ACC112 (cell line): Measurements from ENCODE around the gene QKI.

Experiments used
- H2AFZ ChIP-seq: fragments of 200-600 bp; sonication (generic); one replicate; pipeline ENCODE4 v1.6.0; 2017; ENCODE audit warnings: antibody characterized with exemption, low read length; ENCODE audit not compliant: unreplicated experiment
- H3K27ac ChIP-seq: fragments of 200-600 bp; sonication (generic); 2 replicates; pipeline ENCODE4 v1.5.1; 2014; ENCODE audit warnings: low read depth, mild to moderate bottlenecking, antibody characterized with exemption, low read length, moderate library complexity
- H3K27me3 ChIP-seq: fragments of 200-600 bp; sonication (generic); 2 replicates; pipeline ENCODE4 v1.6.1; 2014; ENCODE audit warnings: mild to moderate bottlenecking, antibody characterized with exemption, low read length, moderate library complexity, mixed read lengths; ENCODE audit not compliant: insufficient read depth
- H3K36me3 ChIP-seq: fragments of 200-600 bp; sonication (generic); 2 replicates; pipeline ENCODE4 v1.6.1; 2016; ENCODE audit warnings: mild to moderate bottlenecking, antibody characterized with exemption, low read length, moderate library complexity, mixed read lengths; ENCODE audit not compliant: insufficient read depth
- H3K4me1 ChIP-seq: fragments of 200-600 bp; sonication (generic); one replicate; pipeline ENCODE4 v1.6.1; 2016; ENCODE audit warnings: low read length, mixed read lengths; ENCODE audit not compliant: insufficient read depth, unreplicated experiment, control insufficient read depth
- H3K4me3 ChIP-seq: fragments of 200-600 bp; sonication (generic); 2 replicates; pipeline ENCODE4 v1.5.1; 2014; ENCODE audit warnings: mild to moderate bottlenecking, low read depth, low read length
- H3K79me2 ChIP-seq: fragments of 200-600 bp; sonication (generic); one replicate; pipeline ENCODE4 v1.6.0; 2016; ENCODE audit warnings: low read length; ENCODE audit not compliant: control insufficient read depth, unreplicated experiment, insufficient read depth

QKI gene

GRCh38 chr6:163402616-163403015 lies 11.9 kb upstream of the QKI start:
- H3K36me3 ChIP-seq = no peaks in the 10 kb centered on the region
- H3K4me1 ChIP-seq = peaks cover 13% of the 10 kb centered on the region

GRCh38 chr6:163404825-163405265 lies 9.7 kb upstream of the QKI start:
- Histone ChIP-seq H3K79me2 (no peaks in the 10 kb centered on the region), H3K36me3 (no peaks in the 10 kb centered on the region), H2AFZ (no peak overlapping the region), H3K4me3 (no peak overlapping the region), H3K27ac (no peak overlapping the region), H3K4me1 (peaks cover 13% of the 10 kb centered on the region), H3K27me3 (no peaks in the 10 kb centered on the region)

More at GRCh38 chr6:163402616-163403015, 11.9 kb upstream of the QKI start:
- Histone ChIP-seq H3K79me2 (no peaks in the 10 kb centered on the region), H2AFZ (no peak overlapping the region), H3K27me3 (no peaks in the 10 kb centered on the region), H3K27ac (no peak overlapping the region), H3K4me3 (no peak overlapping the region)

GRCh38 chr6:163405412-163406309 lies 8.9 kb upstream of the QKI start:
- peak overlapping the region; percentile 3; the same call in 1 of the 2 replicates for H3K27ac ChIP-seq
- H3K4me3 ChIP-seq = peak overlapping the region; percentile 72
- peaks cover 13% of the 10 kb centered on the region for H3K4me1 ChIP-seq
- peak overlapping the region; percentile 92 for H2AFZ ChIP-seq
- no peaks in the 10 kb centered on the region for H3K27me3 ChIP-seq
- no peaks in the 10 kb centered on the region for H3K79me2 ChIP-seq
- no peaks in the 10 kb centered on the region for H3K36me3 ChIP-seq

GRCh38 chr6:163406366-163406765 lies 8.2 kb upstream of the QKI start:
- peaks cover 13% of the 10 kb centered on the region for H3K4me1 ChIP-seq
- H3K79me2 ChIP-seq = no peaks in the 10 kb centered on the region
- no peaks in the 10 kb centered on the region for H3K36me3 ChIP-seq
- peak overlapping the region; percentile 72 for H3K4me3 ChIP-seq
- no peaks in the 10 kb centered on the region for H3K27me3 ChIP-seq
- H3K27ac ChIP-seq = peak overlapping the region; percentile 3; the same call in 1 of the 2 replicates
- H2AFZ ChIP-seq = peak overlapping the region; percentile 92

GRCh38 chr6:163406830-163407229 lies 7.7 kb upstream of the QKI start:
- H3K79me2 ChIP-seq = no peaks in the 10 kb centered on the region
- no peaks in the 10 kb centered on the region for H3K27me3 ChIP-seq
- peaks cover 13% of the 10 kb centered on the region for H3K4me1 ChIP-seq
- H3K36me3 ChIP-seq = no peaks in the 10 kb centered on the region
- H3K27ac ChIP-seq = no peak overlapping the region
- H2AFZ ChIP-seq = peak overlapping the region; percentile 92
- no peak overlapping the region; the same call in 1 of the 2 replicates for H3K4me3 ChIP-seq

- Histone ChIP-seq H3K27me3 (no peaks in the 10 kb centered on the region), H3K27ac (no peak overlapping the region), H3K4me1 (peaks cover 19% of the 10 kb centered on the region), H3K79me2 (peaks cover 4% of the 10 kb centered on the region), H3K36me3 (no peaks in the 10 kb centered on the region), H2AFZ (no peak overlapping the region), H3K4me3 (no peak overlapping the region)
These were observed 6.0 kb upstream of the QKI start for GRCh38 chr6:163408352-163408991.

- Histone ChIP-seq H3K4me1 (peaks cover 17% of the 10 kb centered on the region), H3K27ac (no peak overlapping the region), H2AFZ (no peak overlapping the region), H3K4me3 (no peak overlapping the region), H3K27me3 (no peaks in the 10 kb centered on the region), H3K36me3 (no peaks in the 10 kb centered on the region), H3K79me2 (peaks cover 4% of the 10 kb centered on the region)
These were observed 4.8 kb upstream of the QKI start for GRCh38 chr6:163409712-163410111.

GRCh38 chr6:163412341-163412740 lies 2.2 kb upstream of the QKI start:
- Histone ChIP-seq H3K4me1 (peaks cover 6% of the 10 kb centered on the region), H3K27me3 (no peaks in the 10 kb centered on the region), H2AFZ (peak overlapping the region; percentile 72), H3K4me3 (peak overlapping the region; percentile 95), H3K36me3 (no peaks in the 10 kb centered on the region), H3K27ac (peak overlapping the region; percentile 90), H3K79me2 (peaks cover 27% of the 10 kb centered on the region)

- Histone ChIP-seq H2AFZ (peak overlapping the region; percentile 72), H3K27me3 (no peaks in the 10 kb centered on the region), H3K4me1 (peaks cover 6% of the 10 kb centered on the region), H3K27ac (peak overlapping the region; percentile 90), H3K36me3 (no peaks in the 10 kb centered on the region), H3K4me3 (peak overlapping the region; percentile 95), H3K79me2 (peaks cover 33% of the 10 kb centered on the region)
These were observed 1.6 kb upstream of the QKI start for GRCh38 chr6:163412801-163413344.

GRCh38 chr6:163413345-163414116 lies 987 bp upstream of the QKI start:
- Histone ChIP-seq H3K4me3 (peak overlapping the region; percentile 95), H3K79me2 (peaks cover 38% of the 10 kb centered on the region), H2AFZ (peak overlapping the region; percentile 72), H3K4me1 (peaks cover 10% of the 10 kb centered on the region), H3K27ac (peak overlapping the region; percentile 90), H3K36me3 (no peaks in the 10 kb centered on the region), H3K27me3 (no peaks in the 10 kb centered on the region)
